ENCODE data around the gene COG5. TPM values are rescaled to one million over a fixed set of nuclear protein-coding genes. Genes with fewer than 3 reads are reported as not detected.

COG5 gene
- total and polyA plus RNA-seq, 10 of the 15 experiments (the other 5 are each of a cell fraction or from before 2014, with no cell fraction given) = 5.5 to 27.9 (median 15.6) TPM

GRCh38 chr7:107579885-107580715, 16.4 kb upstream of the COG5 start, which contains the start of gene BCAP29 (continued):
- TF ChIP-seq ZNF592 (IDR thresholded peaks at IDR 0.05) (peak; percentile 49; the same call in 1 of the 2 replicates), ATF3 (IDR thresholded peaks at IDR 0.05; ENCODE audit: borderline replicate concordance, extremely low read depth, low read depth, low read length) (no peak), CHD2 (IDR thresholded peaks at IDR 0.05; ENCODE audit: borderline replicate concordance, low read depth, low read length) (peak; percentile 61; the same call in 1 of the 2 replicates), FOXK2 (IDR thresholded peaks at IDR 0.05) (no peak), NFIC (IDR thresholded peaks at IDR 0.05; ENCODE audit: low read depth, low read length) (no peak), GATAD2B (conservative IDR thresholded peaks at IDR 0.05; ENCODE audit: low read depth) (peak; percentile 97), POU2F2 (IDR thresholded peaks at IDR 0.05; ENCODE audit: borderline replicate concordance, low read depth, low read length) (peak; percentile 28; the same call in 1 of the 3 replicates), SMAD1 (IDR thresholded peaks at IDR 0.05; ENCODE audit: low read depth, partially characterized antibody) (no peak), ATF2 (IDR thresholded peaks at IDR 0.05; ENCODE audit: low read length) (no peak), NRF1 (conservative IDR thresholded peaks at IDR 0.05; ENCODE audit: low read depth, low read length) (no peak), FOS (IDR thresholded peaks at IDR 0.05; ENCODE audit: borderline replicate concordance, extremely low read depth, insufficient read length) (no peak), JUNB (IDR thresholded peaks at IDR 0.05) (no peak), GABPA (IDR thresholded peaks at IDR 0.05; ENCODE audit: low read depth) (no peak), BRCA1 (IDR thresholded peaks at IDR 0.05; ENCODE audit: low read depth, low read length) (no peak), ZZZ3 (IDR thresholded peaks at IDR 0.05; ENCODE audit: control insufficient read depth, insufficient read length, low read depth) (no peak), DPF2 (IDR thresholded peaks at IDR 0.05) (peak; percentile 77), NR2C2 (IDR thresholded peaks at IDR 0.05; ENCODE audit: borderline replicate concordance, control insufficient read depth, insufficient read length, low read depth) (no peak), BMI1 (IDR thresholded peaks at IDR 0.05; ENCODE audit: borderline replicate concordance) (no peak), MEF2A (IDR thresholded peaks at IDR 0.05; ENCODE audit: insufficient read depth, low read depth, low read length) (no peak), CTCF (IDR thresholded peaks at IDR 0.05 in 2 of 3, conservative IDR thresholded peaks at IDR 0.05 in 1 of 3; ENCODE audit: control insufficient read depth in 2 of 3, extremely low read depth in 1 of 3, insufficient read depth in 1 of 3, low read depth in 3 of 3, low read length in 3 of 3) (peak; percentile 16 to 28 (median 28); a peak in 4 of 6 replicates)
